ENCODE results near the gene ADPRHL1. TPM values are rescaled to one million over a fixed set of nuclear protein-coding genes. Genes with fewer than 3 reads are reported as not detected.
"Not testable (repeated sequence)": the region's sequence is repeated elsewhere in the genome, so short reads cannot be mapped to it uniquely, and the experiment has no call there.

Gene ADPRHL1
- total RNA-seq, 2 experiments from 2014 or later, result 0.10 to 0.57 TPM

- Mint-ChIP-seq H3K36me3 (ENCODE audit: low read depth) (no peaks in the 10 kb centered on the region), H3K4me3 (peak overlapping the region; percentile 85), H3K4me1 (ENCODE audit: low read depth) (peaks cover 4% of the 10 kb centered on the region), H3K27me3 (ENCODE audit: low read depth) (no peaks in the 10 kb centered on the region), H3K9me3 (no peaks in the 10 kb centered on the region), H3K27ac (peak overlapping the region; percentile 46)
- intact Hi-C loops (cut with micrococcal nuclease), result loop anchor here (1.0 to 2.0 kb wide), 3 partner anchors 97 to 451 kb away; partner anchors contain the start of gene LAMP1
- CTCF ChIA-PET, result interaction anchor here (0.6 to 1.6 kb wide), 5 partner anchors 9 to 450 kb away, joined by 3 to 12 read pairs (median 3); no protein-coding TSS in a partner anchor
- DNase-seq, result peak; percentile 86
Observed at GRCh38 chr13:113393563-113394338, 59.5 kb downstream of the ADPRHL1 start.

GRCh38 chr13:113393226-113393562, 60.1 kb downstream of the ADPRHL1 start:
- peak overlapping the region; percentile 85 for H3K4me3 Mint-ChIP-seq
- CTCF ChIA-PET, result interaction anchor here (0.6 kb wide), 1 partner anchor 447 kb away, joined by 3 read pairs; no protein-coding TSS in a partner anchor
- no peaks in the 10 kb centered on the region for H3K9me3 Mint-ChIP-seq

GRCh38 chr13:113390874-113391497, 62.3 kb downstream of the ADPRHL1 start:
- H3K27ac Mint-ChIP-seq, result no peak overlapping the region
- CTCF ChIA-PET, result interaction anchor here (1.0 kb wide), 1 partner anchor 448 kb away, joined by 3 read pairs; no protein-coding TSS in a partner anchor
- H3K36me3 Mint-ChIP-seq (ENCODE audit: low read depth), result peaks cover 6% of the 10 kb centered on the region
- H3K27me3 Mint-ChIP-seq (ENCODE audit: low read depth), result no peaks in the 10 kb centered on the region
- peaks cover 9% of the 10 kb centered on the region for H3K4me1 Mint-ChIP-seq (ENCODE audit: low read depth)
- H3K9me3 Mint-ChIP-seq, result peaks cover 12% of the 10 kb centered on the region
- intact Hi-C loops (cut with micrococcal nuclease), result no loop called here
- DNase-seq, result no peak
- no peak overlapping the region for H3K4me3 Mint-ChIP-seq

More at GRCh38 chr13:113393226-113393562, 60.1 kb downstream of the ADPRHL1 start:
- no peaks in the 10 kb centered on the region for H3K27me3 Mint-ChIP-seq (ENCODE audit: low read depth)
- no peak for DNase-seq
- intact Hi-C loops (cut with micrococcal nuclease), result no loop called here
- H3K27ac Mint-ChIP-seq, result peak overlapping the region; percentile 46
- H3K36me3 Mint-ChIP-seq (ENCODE audit: low read depth), result no peaks in the 10 kb centered on the region
- peaks cover 4% of the 10 kb centered on the region for H3K4me1 Mint-ChIP-seq (ENCODE audit: low read depth)

GRCh38 chr13:113389586-113389985, 63.7 kb downstream of the ADPRHL1 start:
- intact Hi-C loops (cut with micrococcal nuclease); H3K4me3 Mint-ChIP-seq; H3K36me3 Mint-ChIP-seq (ENCODE audit: low read depth); H3K27ac Mint-ChIP-seq; DNase-seq; CTCF ChIA-PET; H3K27me3 Mint-ChIP-seq (ENCODE audit: low read depth): not testable (repeated sequence)
- H3K4me1 Mint-ChIP-seq (ENCODE audit: low read depth), result peaks cover 20% of the 10 kb centered on the region
- H3K9me3 Mint-ChIP-seq, result peaks cover 16% of the 10 kb centered on the region

GRCh38 chr13:113387396-113387795, 65.9 kb downstream of the ADPRHL1 start:
- no peak for DNase-seq
- CTCF ChIA-PET, result interaction anchor here (1.3 kb wide), 1 partner anchor 9 kb away, joined by 4 read pairs; no protein-coding TSS in a partner anchor
- no peak overlapping the region for H3K4me3 Mint-ChIP-seq
- H3K27me3 Mint-ChIP-seq (ENCODE audit: low read depth), result peaks cover under 1% of the 10 kb centered on the region
- peaks cover 16% of the 10 kb centered on the region for H3K4me1 Mint-ChIP-seq (ENCODE audit: low read depth)
- H3K9me3 Mint-ChIP-seq, result peaks cover 31% of the 10 kb centered on the region
- H3K36me3 Mint-ChIP-seq (ENCODE audit: low read depth), result peaks cover 8% of the 10 kb centered on the region
- no peak overlapping the region for H3K27ac Mint-ChIP-seq
- intact Hi-C loops (cut with micrococcal nuclease), result no loop called here

- CTCF ChIA-PET, result no interaction called here
- Mint-ChIP-seq H3K27ac (no peak overlapping the region), H3K9me3 (peaks cover 36% of the 10 kb centered on the region), H3K36me3 (ENCODE audit: low read depth) (peaks cover 8% of the 10 kb centered on the region), H3K27me3 (ENCODE audit: low read depth) (peaks cover 6% of the 10 kb centered on the region), H3K4me1 (ENCODE audit: low read depth) (peaks cover 16% of the 10 kb centered on the region), H3K4me3 (no peak overlapping the region)
- intact Hi-C loops (cut with micrococcal nuclease), result no loop called here
- DNase-seq, result no peak
Observed at GRCh38 chr13:113383089-113383488, 70.2 kb downstream of the ADPRHL1 start.

- H3K27ac Mint-ChIP-seq; intact Hi-C loops (cut with micrococcal nuclease); CTCF ChIA-PET: not testable (repeated sequence)
Observed at GRCh38 chr13:113382542-113382941, 70.7 kb downstream of the ADPRHL1 start.

GRCh38 chr13:113378825-113379224, 74.5 kb downstream of the ADPRHL1 start:
- CTCF ChIA-PET, result no interaction called here
- no peak overlapping the region for H3K4me3 Mint-ChIP-seq
- DNase-seq, result no peak
- H3K27me3 Mint-ChIP-seq (ENCODE audit: low read depth), result peaks cover 12% of the 10 kb centered on the region
- H3K4me1 Mint-ChIP-seq (ENCODE audit: low read depth), result no peaks in the 10 kb centered on the region
- peaks cover 16% of the 10 kb centered on the region for H3K9me3 Mint-ChIP-seq
- no peak overlapping the region for H3K27ac Mint-ChIP-seq
- no peaks in the 10 kb centered on the region for H3K36me3 Mint-ChIP-seq (ENCODE audit: low read depth)
- intact Hi-C loops (cut with micrococcal nuclease), result no loop called here

More at GRCh38 chr13:113382542-113382941, 70.7 kb downstream of the ADPRHL1 start:
- H3K36me3 Mint-ChIP-seq (ENCODE audit: low read depth); DNase-seq; H3K4me3 Mint-ChIP-seq; H3K27me3 Mint-ChIP-seq (ENCODE audit: low read depth): not testable (repeated sequence)
- Mint-ChIP-seq H3K4me1 (ENCODE audit: low read depth) (peaks cover 16% of the 10 kb centered on the region), H3K9me3 (peaks cover 36% of the 10 kb centered on the region)

- Mint-ChIP-seq H3K36me3 (ENCODE audit: low read depth) (no peaks in the 10 kb centered on the region), H3K27me3 (ENCODE audit: low read depth) (peaks cover 5% of the 10 kb centered on the region), H3K4me3 (no peak overlapping the region), H3K9me3 (no peaks in the 10 kb centered on the region), H3K27ac (no peak overlapping the region), H3K4me1 (ENCODE audit: low read depth) (no peaks in the 10 kb centered on the region)
- intact Hi-C loops (cut with micrococcal nuclease), result no loop called here
- CTCF ChIA-PET, result no interaction called here
- DNase-seq, result no peak
Observed at GRCh38 chr13:113374511-113375175, 78.6 kb downstream of the ADPRHL1 start.

- intact Hi-C loops (cut with micrococcal nuclease), result no loop called here
- CTCF ChIA-PET, result no interaction called here
- Mint-ChIP-seq H3K4me3 (no peak overlapping the region), H3K27ac (no peak overlapping the region), H3K36me3 (ENCODE audit: low read depth) (no peaks in the 10 kb centered on the region), H3K27me3 (ENCODE audit: low read depth) (peaks cover 5% of the 10 kb centered on the region), H3K9me3 (no peaks in the 10 kb centered on the region), H3K4me1 (ENCODE audit: low read depth) (no peaks in the 10 kb centered on the region)
- no peak for DNase-seq
Observed at GRCh38 chr13:113373811-113374485, 79.3 kb downstream of the ADPRHL1 start.

GRCh38 chr13:113371701-113372100, 81.6 kb downstream of the ADPRHL1 start:
- H3K4me1 Mint-ChIP-seq (ENCODE audit: low read depth); DNase-seq; H3K27me3 Mint-ChIP-seq (ENCODE audit: low read depth); H3K36me3 Mint-ChIP-seq (ENCODE audit: low read depth); intact Hi-C loops (cut with micrococcal nuclease); H3K9me3 Mint-ChIP-seq; H3K27ac Mint-ChIP-seq; CTCF ChIA-PET; H3K4me3 Mint-ChIP-seq: not testable (repeated sequence)

GRCh38 chr13:113371061-113371460, 82.2 kb downstream of the ADPRHL1 start:
- Mint-ChIP-seq H3K4me1 (ENCODE audit: low read depth) (no peaks in the 10 kb centered on the region), H3K27me3 (ENCODE audit: low read depth) (peaks cover 3% of the 10 kb centered on the region), H3K36me3 (ENCODE audit: low read depth) (no peaks in the 10 kb centered on the region), H3K4me3 (no peak overlapping the region), H3K27ac (no peak overlapping the region), H3K9me3 (no peaks in the 10 kb centered on the region)
- CTCF ChIA-PET, result no interaction called here
- intact Hi-C loops (cut with micrococcal nuclease), result no loop called here
- DNase-seq, result no peak
